ENCODE results near the gene LRMDA.

DNA sequence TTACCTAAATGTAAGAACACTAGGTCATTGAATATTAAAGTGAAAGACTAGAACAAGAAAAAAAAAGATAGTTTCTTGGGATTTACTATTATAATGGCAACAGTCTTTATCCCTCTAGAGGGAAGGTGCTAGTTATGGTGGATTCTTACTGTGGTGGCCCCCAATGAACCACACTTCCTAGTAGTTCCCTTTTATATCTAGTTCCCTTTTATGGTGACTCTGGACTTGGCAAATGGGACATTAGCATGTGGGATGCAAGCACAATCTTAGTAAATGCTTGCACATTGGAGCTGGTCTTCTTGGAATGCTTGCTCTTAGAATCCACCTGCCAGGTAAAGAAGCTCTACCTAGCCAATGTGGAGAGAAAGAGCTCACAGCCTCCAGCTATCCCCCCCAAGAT is 430.2 kb downstream of the LRMDA start:
- no peak for TF ChIP-seq CTCF (IDR thresholded peaks at IDR 0.05)
- no peak for TF ChIP-seq POLR2A (IDR thresholded peaks at IDR 0.05)

Data from body of pancreas (tissue), 4 donors.